Esophagus muscularis mucosa (tissue), 4 donors: ENCODE measurements around the gene NDUFB7. TPM values are rescaled to one million over a fixed set of nuclear protein-coding genes. Genes with fewer than 3 reads are reported as not detected.

Experiments
- DNase-seq: peaks from one replicate; pipeline ENCODE4 v3.0.0-alpha.2; 2017; ENCODE audit errors: extremely low spot score
- H3K27ac ChIP-seq, 4 donors: fragments of 200-600 bp; sonication (generic); replicated peaks in 1 of 4; 1 replicate in 3 of 4; 2 replicates in 1 of 4; pipeline ENCODE4 v1.5.1; 2016 to 2019; ENCODE audit warnings: mild to moderate bottlenecking in 1 of 4
- H3K27me3 ChIP-seq, 4 donors: fragments of 200-600 bp; sonication (generic); one replicate each; pipeline versions ENCODE4 v1.5.1 to v1.6.0; 2016 to 2019
- H3K36me3 ChIP-seq, 4 donors: fragments of 200-600 bp; sonication (generic); one replicate each; pipeline ENCODE4 v1.5.1; 2016 to 2019
- H3K4me1 ChIP-seq, 4 donors: fragments of 200-600 bp; sonication (generic); one replicate each; pipeline ENCODE4 v1.5.1; 2016 to 2019
- H3K4me3 ChIP-seq, 4 donors: fragments of 200-600 bp; sonication (generic); 1 replicate in 2 of 4; 2 replicates in 2 of 4; pipeline ENCODE4 v1.5.1; 2016 to 2019; ENCODE audit warnings: mild to moderate bottlenecking in 4 of 4, moderate library complexity in 1 of 4
- H3K9me3 ChIP-seq, 4 donors: fragments of 200-600 bp; sonication (generic); 1 replicate in 3 of 4; 2 replicates in 1 of 4; pipeline ENCODE4 v1.5.1; 2016 to 2019
- CTCF ChIP-seq, 3 experiments: fragments of 200-600 bp in 2 of 3; fragments of 450-650 bp in 1 of 3; sonication (generic) in 2 of 3; IDR thresholded peaks; one replicate each; pipeline ENCODE4 v1.5.1; 2017 to 2019; ENCODE audit warnings: antibody characterized with exemption in 3 of 3, mild to moderate bottlenecking in 2 of 3, moderate library complexity in 1 of 3
- EP300 ChIP-seq: sonication (generic); formaldehyde crosslinking; IDR thresholded peaks from one replicate; pipeline ENCODE4 v1.6.1; 2017; ENCODE audit warnings: antibody characterized with exemption
- POLR2A ChIP-seq: fragments of 450-650 bp; IDR thresholded peaks from one replicate; pipeline ENCODE4 v1.6.1; 2017; ENCODE audit warnings: antibody characterized with exemption, moderate library complexity, mild to moderate bottlenecking, low read depth
- POLR2AphosphoS5 ChIP-seq, 2 donors: sonication (generic); formaldehyde crosslinking; IDR thresholded peaks; one replicate each; pipeline ENCODE4 v1.6.1; 2017; ENCODE audit warnings: antibody characterized with exemption in 2 of 2
- WGBS: methylation state at CpG from one replicate; pipeline ENCODE4 v1.1.5; 2018; 5-methylcytosine and 5-hydroxymethylcytosine counted together
- intact Hi-C: fragments of 100-400 bp; cut with DNase I; formaldehyde crosslinking; loops from one replicate; pipeline ENCODE4 v1.15.1; 2023
- total RNA-seq, 4 donors: library from RNA; depleted of rRNA; stranded (reverse); fragments of >200 nt; gene quantifications; one replicate each; pipeline versions ENCODE4 v1.1.0 to v1.2.1, GENCODE V29; 2016

Gene NDUFB7
- total RNA-seq, 4 donors from 2014 or later: 297 to 522 (median 319) TPM

- Histone ChIP-seq H3K36me3 (no peaks in the 10 kb centered on the region), H3K4me1 (peaks cover 3 to 9% (median 7%) of the 10 kb centered on the region in 4 donors), H3K27ac (no peak overlapping the region), H3K9me3 (no peaks in the 10 kb centered on the region), H3K4me3 (no peak overlapping the region), H3K27me3 (no peaks in the 10 kb centered on the region)
- TF ChIP-seq POLR2A (no peak), POLR2AphosphoS5 (IDR thresholded peaks at IDR 0.05) (no peak), CTCF (IDR thresholded peaks at IDR 0.05) (no peak), EP300 (no peak)
- WGBS: 46% methylated on average over 6 of the region's 6 CpGs
- no peak for DNase-seq
- intact Hi-C loops: loop anchor here (5.0 kb wide), 1 partner anchor 109 kb away; no protein-coding TSS in a partner anchor
These were observed 6.1 kb upstream of the NDUFB7 start for GRCh38 chr19:14577885-14578427.

- TF ChIP-seq POLR2A: no peak
- TF ChIP-seq POLR2AphosphoS5 (IDR thresholded peaks at IDR 0.05): no peak
- TF ChIP-seq CTCF (IDR thresholded peaks at IDR 0.05): no peak
- no peak for TF ChIP-seq EP300
- no peak overlapping the region for H3K4me3 ChIP-seq
- no peak for DNase-seq
- no peaks in the 10 kb centered on the region for H3K27me3 ChIP-seq
- no peaks in the 10 kb centered on the region for H3K36me3 ChIP-seq
- no peak overlapping the region for H3K27ac ChIP-seq
- WGBS: 77% methylated on average over 5 of the region's 5 CpGs
- H3K9me3 ChIP-seq: no peaks in the 10 kb centered on the region
- intact Hi-C loops: loop anchor here (5.0 kb wide), 1 partner anchor 110 kb away; no protein-coding TSS in a partner anchor
- H3K4me1 ChIP-seq: peaks cover 4 to 12% (median 9%) of the 10 kb centered on the region in 4 donors
These were observed 5.4 kb upstream of the NDUFB7 start for GRCh38 chr19:14577264-14577663.

GRCh38 chr19:14576363-14576762 is 4.5 kb upstream of the NDUFB7 start:
- 85% methylated on average over 8 of the region's 8 CpGs for WGBS
- Histone ChIP-seq H3K4me3 (no peak overlapping the region), H3K4me1 (peaks cover 4 to 17% (median 14%) of the 10 kb centered on the region in 4 donors), H3K27me3 (no peaks in the 10 kb centered on the region), H3K9me3 (no peaks in the 10 kb centered on the region), H3K27ac (no peak overlapping the region), H3K36me3 (no peaks in the 10 kb centered on the region)
- intact Hi-C loops: loop anchor here (5.0 kb wide), 1 partner anchor 111 kb away; no protein-coding TSS in a partner anchor
- no peak for DNase-seq
- TF ChIP-seq CTCF (IDR thresholded peaks at IDR 0.05) (no peak), POLR2AphosphoS5 (IDR thresholded peaks at IDR 0.05) (no peak), EP300 (no peak)

GRCh38 chr19:14575428-14575980 is 3.6 kb upstream of the NDUFB7 start:
- peaks cover 13 to 26% (median 22%) of the 10 kb centered on the region in 4 donors for H3K4me1 ChIP-seq
- no peaks in the 10 kb centered on the region for H3K27me3 ChIP-seq
- H3K9me3 ChIP-seq: no peaks in the 10 kb centered on the region
- WGBS: 88% methylated on average over 6 of the region's 6 CpGs
- no peaks in the 10 kb centered on the region for H3K36me3 ChIP-seq
- H3K4me3 ChIP-seq: no peak overlapping the region
- DNase-seq: no peak
- TF ChIP-seq POLR2A (no peak), EP300 (no peak), CTCF (IDR thresholded peaks at IDR 0.05) (no peak), POLR2AphosphoS5 (IDR thresholded peaks at IDR 0.05) (no peak)
- no peak overlapping the region for H3K27ac ChIP-seq
- intact Hi-C loops: loop anchor here (5.0 kb wide), 1 partner anchor 112 kb away; no protein-coding TSS in a partner anchor
